COLO829 (cell line): ENCODE results near the gene HOXC5.
"Not testable (repeated sequence)": the region's sequence is repeated elsewhere in the genome, so short reads cannot be mapped to it uniquely, and the experiment has no call there.

Source experiments
- DNase-seq: peaks from one replicate; pipeline ENCODE4 v3.0.0; 2012; ENCODE audit warnings: low spot score

Gene HOXC5

GRCh38 chr12:54033980-54034784, 1.3 kb downstream of the HOXC5 start:
- no peak for DNase-seq

GRCh38 chr12:54034785-54035310, 2.0 kb downstream of the HOXC5 start:
- no peak for DNase-seq

GRCh38 chr12:54035568-54036264, 2.9 kb downstream of the HOXC5 start:
- no peak for DNase-seq

DNA sequence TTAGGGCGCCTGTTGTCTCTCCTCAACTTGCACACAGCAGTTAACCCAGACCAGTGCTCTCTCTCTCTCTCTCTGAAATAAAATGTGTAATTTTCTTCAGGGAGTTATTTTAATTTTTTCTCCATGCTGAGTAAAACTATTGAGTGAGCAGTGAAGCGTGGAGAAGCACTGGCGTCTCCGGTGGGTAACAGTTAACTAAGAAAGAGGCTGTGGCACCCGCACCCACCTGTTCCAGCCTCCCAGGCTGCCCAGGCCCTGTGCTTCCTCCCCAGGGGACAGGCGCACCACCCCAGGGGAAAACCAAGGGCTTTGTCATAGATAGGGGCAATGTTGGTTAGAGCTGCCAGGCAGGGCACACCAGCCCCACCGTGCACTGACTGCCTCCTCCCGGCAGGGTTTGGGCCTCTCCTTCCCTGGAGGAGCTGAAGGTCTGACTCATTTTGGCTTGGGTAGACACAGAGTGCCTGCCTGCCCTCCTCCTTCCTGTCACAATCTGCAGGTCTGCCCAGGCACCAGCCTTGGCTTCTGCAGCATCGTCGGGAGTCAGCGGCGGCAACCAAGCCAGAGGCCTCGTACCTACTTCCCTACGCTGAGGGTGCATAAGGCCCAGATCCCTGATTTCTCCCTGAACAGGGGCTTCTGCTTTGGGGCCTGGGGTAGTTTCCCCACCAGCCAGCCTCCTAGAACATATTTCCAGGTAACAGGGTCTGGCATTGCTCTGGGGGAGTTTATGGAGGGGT, 3.9 kb downstream of the HOXC5 start:
- no peak for DNase-seq

GRCh38 chr12:54037360-54038283, 4.8 kb downstream of the HOXC5 start:
- no peak for DNase-seq

- DNase-seq: no peak
Measured at GRCh38 chr12:54038284-54038870, 5.5 kb downstream of the HOXC5 start.

DNA sequence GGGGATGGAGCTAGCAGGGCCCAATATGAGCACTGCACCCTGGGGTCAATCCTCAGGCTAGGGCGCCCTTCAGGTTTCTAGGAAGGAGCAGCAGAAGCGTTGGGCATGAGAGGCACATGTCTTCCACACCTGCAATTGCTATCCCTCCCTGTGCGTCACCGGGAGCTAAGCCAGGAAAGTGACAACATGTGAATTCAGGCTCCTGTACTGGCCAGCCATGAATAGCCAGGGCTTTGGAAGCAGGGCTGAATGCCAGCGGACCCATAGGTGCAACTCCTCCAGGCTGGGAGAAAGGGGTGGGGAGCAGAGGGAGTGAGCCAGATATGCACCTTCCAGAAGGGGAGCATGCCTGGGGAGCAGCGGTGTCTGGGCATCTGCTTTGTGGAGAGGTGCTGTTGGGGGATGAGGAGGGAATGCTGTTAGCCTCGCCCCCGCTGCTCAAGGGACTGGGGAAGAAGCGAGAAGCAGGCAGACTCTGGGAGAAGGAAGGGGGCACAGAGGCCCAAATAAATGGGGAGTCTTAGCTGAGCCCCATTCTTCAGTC, 6.1 kb downstream of the HOXC5 start:
- no peak for DNase-seq

- no peak for DNase-seq
Measured at GRCh38 chr12:54039417-54040147, 6.7 kb downstream of the HOXC5 start.

- no peak for DNase-seq
Measured at GRCh38 chr12:54040148-54040494, 7.3 kb downstream of the HOXC5 start.

GRCh38 chr12:54040648-54041047, 7.8 kb downstream of the HOXC5 start:
- DNase-seq: no peak

DNA sequence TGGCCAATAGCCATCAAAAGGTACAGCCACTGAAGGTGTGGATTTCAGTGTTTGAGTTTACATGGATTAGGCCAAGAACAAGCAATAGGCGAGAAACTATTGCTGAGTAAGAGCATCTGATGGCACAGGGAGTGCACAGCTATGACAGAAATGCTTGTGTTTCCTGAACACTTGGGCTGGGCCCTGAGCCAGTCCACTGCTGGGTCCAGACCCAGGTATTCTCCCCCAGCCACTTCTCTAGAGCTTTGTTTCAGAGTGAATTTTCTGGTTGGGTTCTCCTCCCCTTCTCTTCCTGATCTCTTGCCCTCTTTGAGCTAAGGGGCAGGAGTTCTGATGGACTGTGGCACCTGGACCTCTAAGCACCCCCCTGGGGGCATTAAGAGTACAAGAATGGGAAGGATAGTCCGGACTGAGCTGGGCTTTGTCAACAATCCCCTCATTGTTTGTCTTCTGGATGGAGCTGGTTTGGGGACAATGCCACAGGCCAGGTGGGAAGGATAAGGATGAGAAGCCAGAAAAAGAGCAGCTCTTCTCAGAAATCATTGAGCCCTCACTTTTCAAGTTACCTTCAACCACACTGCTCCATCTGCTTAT, 8.3 kb downstream of the HOXC5 start:
- DNase-seq: no peak

- not testable (repeated sequence) for DNase-seq
Measured at GRCh38 chr12:54042033-54042432, 9.2 kb downstream of the HOXC5 start.

DNA sequence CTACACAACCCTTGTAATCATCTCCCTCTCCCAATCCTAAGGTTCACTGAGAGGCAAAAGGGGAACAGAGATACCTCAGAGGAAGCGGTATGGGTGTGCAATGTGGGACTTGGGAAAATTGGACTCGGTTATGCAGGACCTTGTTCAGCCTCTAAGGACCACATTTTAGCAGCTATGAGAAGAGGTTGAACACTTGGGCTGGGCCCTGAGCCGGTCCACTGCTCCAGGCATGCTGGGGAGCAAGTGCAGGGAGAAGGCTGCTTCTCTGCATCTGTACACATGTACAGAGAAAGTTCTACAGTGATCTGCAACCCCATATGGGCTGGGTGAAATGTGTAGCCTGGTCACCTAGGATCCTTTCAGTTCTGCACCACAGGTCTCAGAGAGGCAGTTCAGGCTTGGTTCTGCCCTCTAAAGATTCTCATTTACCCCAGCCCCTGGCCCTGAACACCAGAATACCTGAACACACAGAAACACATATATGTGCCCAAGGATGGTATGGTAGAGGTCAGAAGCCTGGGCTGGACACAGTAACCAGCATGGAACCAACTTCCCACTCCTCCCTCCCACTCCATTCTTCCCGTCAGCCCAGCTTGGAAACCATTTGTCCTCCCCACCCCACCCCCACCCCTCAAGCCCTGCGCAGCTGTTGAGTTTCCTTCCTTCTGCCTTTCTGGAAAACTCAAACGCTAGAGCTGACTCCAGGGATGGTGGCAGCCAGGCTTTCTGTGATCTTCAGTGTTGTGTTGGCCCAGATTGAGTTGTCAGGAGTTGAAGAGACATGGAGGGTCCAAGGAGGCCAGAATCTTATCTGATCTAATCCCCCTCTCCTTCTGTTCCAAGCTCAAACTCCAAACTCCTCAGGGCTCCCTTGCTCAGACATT, 10.4 kb downstream of the HOXC5 start:
- no peak for DNase-seq

- DNase-seq: no peak
Measured at GRCh38 chr12:54044425-54045103, 11.7 kb downstream of the HOXC5 start.

DNA sequence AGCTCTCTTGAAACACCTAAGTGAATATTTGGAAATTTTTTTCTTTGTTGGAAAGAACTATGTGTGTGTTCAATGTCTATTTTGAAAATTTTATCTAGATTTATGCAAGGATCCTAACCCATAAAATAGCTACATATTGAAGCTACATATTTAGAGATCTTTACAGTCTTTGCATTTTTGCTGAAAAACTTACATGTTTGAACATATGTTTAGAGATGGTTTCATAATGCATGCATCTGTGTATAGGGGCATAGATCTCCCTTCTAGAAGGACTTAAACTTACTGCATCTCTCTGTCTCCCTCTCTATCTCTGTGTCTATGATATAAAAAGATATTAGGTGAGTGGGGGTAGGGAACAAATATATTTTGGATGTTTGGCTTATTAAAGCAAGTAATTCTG, 12.6 kb downstream of the HOXC5 start:
- no peak for DNase-seq

DNA sequence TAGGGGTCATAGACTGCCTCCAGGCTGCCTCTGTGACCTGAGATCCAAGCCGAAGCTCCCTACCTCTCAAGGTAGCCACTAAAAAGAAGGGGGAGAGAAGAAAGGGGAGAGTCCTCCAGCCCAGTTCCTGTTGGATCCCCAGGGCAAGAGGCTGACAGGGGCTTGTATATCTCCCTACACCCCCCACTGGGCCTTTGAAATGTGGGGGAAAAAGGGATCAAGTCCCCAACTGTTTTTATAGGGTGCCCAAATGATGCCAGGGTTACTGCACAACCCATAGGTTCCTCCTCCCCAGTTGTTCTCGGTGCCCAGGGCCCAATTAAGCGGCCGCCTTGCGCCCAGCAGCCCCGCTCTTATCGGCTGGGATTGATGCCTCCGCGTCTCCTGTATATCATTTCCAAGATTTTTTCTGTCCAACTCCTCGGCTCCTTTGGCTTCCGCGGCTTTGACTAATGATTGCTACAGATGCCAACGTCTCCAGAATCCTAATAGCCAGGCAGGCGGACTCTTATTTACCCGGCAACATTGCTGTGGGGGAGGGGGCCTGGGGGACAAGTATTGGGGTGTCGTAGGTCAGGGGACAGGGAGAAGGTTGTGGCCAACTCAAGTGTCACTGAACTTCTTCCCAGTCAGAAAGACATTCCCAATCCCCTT, 13.1 kb downstream of the HOXC5 start:
- DNase-seq: no peak

- no peak for DNase-seq
Measured at GRCh38 chr12:54046809-54047159, 13.9 kb downstream of the HOXC5 start.
